ENCODE data around the gene PRRG4.

PRRG4 gene

GRCh38 chr11:32830796-32831195, 1.1 kb downstream of the PRRG4 start:
- Histone ChIP-seq H3K36me3 (ENCODE audit: control insufficient read depth, insufficient read depth, low read length) (no peaks in the 10 kb centered on the region), H3K4me3 (replicated peaks; ENCODE audit: low read depth, low read length) (no peak overlapping the region), H3K27me3 (replicated peaks; ENCODE audit: control insufficient read depth, insufficient read depth, low read length) (no peaks in the 10 kb centered on the region)
- TF ChIP-seq CTCF (IDR thresholded peaks at IDR 0.05; ENCODE audit: insufficient read depth, low read length, poor library complexity, severe bottlenecking): no peak
- no peak for DNase-seq (ENCODE audit: extremely low read depth, insufficient read length)

GRCh38 chr11:32831221-32831620, 1.5 kb downstream of the PRRG4 start:
- Histone ChIP-seq H3K27me3 (replicated peaks; ENCODE audit: control insufficient read depth, insufficient read depth, low read length) (no peaks in the 10 kb centered on the region), H3K4me3 (replicated peaks; ENCODE audit: low read depth, low read length) (no peak overlapping the region), H3K36me3 (ENCODE audit: control insufficient read depth, insufficient read depth, low read length) (no peaks in the 10 kb centered on the region)
- DNase-seq (ENCODE audit: extremely low read depth, insufficient read length): no peak
- TF ChIP-seq CTCF (IDR thresholded peaks at IDR 0.05; ENCODE audit: insufficient read depth, low read length, poor library complexity, severe bottlenecking): no peak

- no peak overlapping the region for H3K4me3 ChIP-seq (replicated peaks; ENCODE audit: low read depth, low read length)
- no peak for TF ChIP-seq CTCF (IDR thresholded peaks at IDR 0.05; ENCODE audit: insufficient read depth, low read length, poor library complexity, severe bottlenecking)
- no peak for DNase-seq (ENCODE audit: extremely low read depth, insufficient read length)
These were observed 4.2 kb downstream of the PRRG4 start for GRCh38 chr11:32833921-32834320.

GRCh38 chr11:32836946-32837345, 7.2 kb downstream of the PRRG4 start:
- no peak for TF ChIP-seq CTCF (IDR thresholded peaks at IDR 0.05; ENCODE audit: insufficient read depth, low read length, poor library complexity, severe bottlenecking)
- Histone ChIP-seq H3K36me3 (ENCODE audit: control insufficient read depth, insufficient read depth, low read length) (no peaks in the 10 kb centered on the region), H3K27me3 (replicated peaks; ENCODE audit: control insufficient read depth, insufficient read depth, low read length) (no peaks in the 10 kb centered on the region), H3K4me3 (replicated peaks; ENCODE audit: low read depth, low read length) (no peak overlapping the region)
- DNase-seq (ENCODE audit: extremely low read depth, insufficient read length): no peak

More at GRCh38 chr11:32833921-32834320, 4.2 kb downstream of the PRRG4 start:
- no peaks in the 10 kb centered on the region for H3K27me3 ChIP-seq (replicated peaks; ENCODE audit: control insufficient read depth, insufficient read depth, low read length)
- no peaks in the 10 kb centered on the region for H3K36me3 ChIP-seq (ENCODE audit: control insufficient read depth, insufficient read depth, low read length)

GRCh38 chr11:32838505-32839274, 9.0 kb downstream of the PRRG4 start:
- Histone ChIP-seq H3K36me3 (ENCODE audit: control insufficient read depth, insufficient read depth, low read length) (no peaks in the 10 kb centered on the region), H3K4me3 (replicated peaks; ENCODE audit: low read depth, low read length) (no peak overlapping the region), H3K27me3 (replicated peaks; ENCODE audit: control insufficient read depth, insufficient read depth, low read length) (no peaks in the 10 kb centered on the region)
- TF ChIP-seq CTCF (IDR thresholded peaks at IDR 0.05; ENCODE audit: insufficient read depth, low read length, poor library complexity, severe bottlenecking): no peak
- DNase-seq (ENCODE audit: extremely low read depth, insufficient read length): no peak

Data from GM06990 (cell line).